Esophagus muscularis mucosa (tissue), 4 donors: ENCODE measurements around the gene GALNT11. TPM values are rescaled to one million over a fixed set of nuclear protein-coding genes. Genes with fewer than 3 reads are reported as not detected.
"Not testable (repeated sequence)": the region's sequence is repeated elsewhere in the genome, so short reads cannot be mapped to it uniquely, and the experiment has no call there.

Source experiments
- DNase-seq: peaks from one replicate; pipeline ENCODE4 v3.0.0-alpha.2; 2017; ENCODE audit errors: extremely low spot score
- H3K27ac ChIP-seq, 4 donors: fragments of 200-600 bp; sonication (generic); replicated peaks in 1 of 4; 1 replicate in 3 of 4; 2 replicates in 1 of 4; pipeline ENCODE4 v1.5.1; 2016 to 2019; ENCODE audit warnings: mild to moderate bottlenecking in 1 of 4
- H3K27me3 ChIP-seq, 4 donors: fragments of 200-600 bp; sonication (generic); one replicate each; pipeline versions ENCODE4 v1.5.1 to v1.6.0; 2016 to 2019
- H3K36me3 ChIP-seq, 4 donors: fragments of 200-600 bp; sonication (generic); one replicate each; pipeline ENCODE4 v1.5.1; 2016 to 2019
- H3K4me1 ChIP-seq, 4 donors: fragments of 200-600 bp; sonication (generic); one replicate each; pipeline ENCODE4 v1.5.1; 2016 to 2019
- H3K4me3 ChIP-seq, 4 donors: fragments of 200-600 bp; sonication (generic); 1 replicate in 2 of 4; 2 replicates in 2 of 4; pipeline ENCODE4 v1.5.1; 2016 to 2019; ENCODE audit warnings: mild to moderate bottlenecking in 4 of 4, moderate library complexity in 1 of 4
- H3K9me3 ChIP-seq, 4 donors: fragments of 200-600 bp; sonication (generic); 1 replicate in 3 of 4; 2 replicates in 1 of 4; pipeline ENCODE4 v1.5.1; 2016 to 2019
- EP300 ChIP-seq: sonication (generic); formaldehyde crosslinking; IDR thresholded peaks from one replicate; pipeline ENCODE4 v1.6.1; 2017; ENCODE audit warnings: antibody characterized with exemption
- POLR2A ChIP-seq: fragments of 450-650 bp; IDR thresholded peaks from one replicate; pipeline ENCODE4 v1.6.1; 2017; ENCODE audit warnings: antibody characterized with exemption, moderate library complexity, mild to moderate bottlenecking, low read depth
- POLR2AphosphoS5 ChIP-seq, 2 donors: sonication (generic); formaldehyde crosslinking; IDR thresholded peaks; one replicate each; pipeline ENCODE4 v1.6.1; 2017; ENCODE audit warnings: antibody characterized with exemption in 2 of 2
- whole genome bisulfite sequencing: methylation state at CpG from one replicate; pipeline ENCODE4 v1.1.5; 2018; 5-methylcytosine and 5-hydroxymethylcytosine counted together
- intact Hi-C: fragments of 100-400 bp; cut with DNase I; formaldehyde crosslinking; loops from one replicate; pipeline ENCODE4 v1.15.1; 2023
- total RNA-seq, 4 donors: library from RNA; depleted of rRNA; stranded (reverse); fragments of >200 nt; gene quantifications; one replicate each; pipeline versions ENCODE4 v1.1.0 to v1.2.1, GENCODE V29; 2016
- TF ChIP-seq, protein P1 (sequence below), 3 experiments: fragments of 200-600 bp in 2 of 3; fragments of 450-650 bp in 1 of 3; sonication (generic) in 2 of 3; IDR thresholded peaks; one replicate each; pipeline ENCODE4 v1.5.1; 2017 to 2019; ENCODE audit warnings: antibody characterized with exemption in 3 of 3, mild to moderate bottlenecking in 2 of 3, moderate library complexity in 1 of 3

GALNT11 gene
- total RNA-seq, 4 donors from 2014 or later, result 33.2 to 51.8 (median 39.5) TPM

DNA sequence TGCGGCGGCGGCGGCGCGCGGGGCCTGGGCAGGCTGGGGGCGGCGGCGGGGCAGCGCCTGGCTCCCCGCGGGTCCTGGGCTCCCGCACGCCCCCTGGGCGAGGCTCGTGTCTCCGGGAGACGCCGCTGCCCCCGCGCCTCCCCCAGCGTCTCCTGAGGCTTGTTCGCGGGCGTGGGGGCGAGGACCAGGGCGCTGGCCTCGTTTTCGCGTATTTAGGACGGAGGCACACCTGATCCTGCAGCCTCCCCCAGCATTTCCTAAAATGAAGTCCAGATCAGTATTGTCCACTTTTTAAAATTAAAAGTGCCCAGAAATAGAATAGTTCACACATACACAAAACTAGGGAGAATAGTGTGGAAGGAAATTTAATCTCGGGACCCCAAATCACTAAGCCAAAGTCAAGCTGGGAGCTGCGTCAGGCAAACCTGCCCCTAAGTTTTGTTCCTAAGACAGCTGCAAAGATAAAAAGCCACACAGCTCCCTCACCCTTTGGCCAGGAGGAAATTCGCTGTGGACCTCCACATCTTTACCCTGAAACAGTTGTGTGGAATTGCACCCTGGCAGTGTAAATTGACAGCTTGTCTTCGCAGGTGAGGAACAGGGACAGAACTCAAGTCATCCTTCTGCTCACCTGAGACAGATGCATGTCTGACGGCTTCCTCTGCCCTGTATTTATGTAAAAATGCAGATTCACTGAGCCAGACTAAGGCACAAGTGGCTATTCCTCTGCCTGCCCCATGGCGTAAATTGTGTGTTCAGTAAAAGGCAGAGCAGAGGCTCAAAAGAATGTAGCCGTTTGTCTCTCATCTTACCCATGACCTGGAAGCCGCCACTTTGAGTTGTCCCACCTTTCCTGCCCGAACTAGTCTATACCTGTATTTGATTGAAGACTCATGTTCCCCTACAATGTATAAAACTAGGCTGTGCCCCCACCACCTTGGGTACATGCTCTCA, 740 bp downstream of the GALNT11 start:
- H3K27ac ChIP-seq, result peak overlapping the region; percentile 86 to 95 (median 92)
- DNase-seq, result no peak
- H3K9me3 ChIP-seq, result no peaks in the 10 kb centered on the region
- 21% methylated on average over 21 of the region's 41 CpGs for WGBS
- H3K36me3 ChIP-seq, result peaks cover 0 to 14% (median 7%) of the 10 kb centered on the region in 4 donors
- H3K4me3 ChIP-seq, result peak overlapping the region; percentile 72 to 88 (median 80)
- no peaks in the 10 kb centered on the region for H3K27me3 ChIP-seq
- TF ChIP-seq POLR2A, result no peak
- TF ChIP-seq, protein P1, sequence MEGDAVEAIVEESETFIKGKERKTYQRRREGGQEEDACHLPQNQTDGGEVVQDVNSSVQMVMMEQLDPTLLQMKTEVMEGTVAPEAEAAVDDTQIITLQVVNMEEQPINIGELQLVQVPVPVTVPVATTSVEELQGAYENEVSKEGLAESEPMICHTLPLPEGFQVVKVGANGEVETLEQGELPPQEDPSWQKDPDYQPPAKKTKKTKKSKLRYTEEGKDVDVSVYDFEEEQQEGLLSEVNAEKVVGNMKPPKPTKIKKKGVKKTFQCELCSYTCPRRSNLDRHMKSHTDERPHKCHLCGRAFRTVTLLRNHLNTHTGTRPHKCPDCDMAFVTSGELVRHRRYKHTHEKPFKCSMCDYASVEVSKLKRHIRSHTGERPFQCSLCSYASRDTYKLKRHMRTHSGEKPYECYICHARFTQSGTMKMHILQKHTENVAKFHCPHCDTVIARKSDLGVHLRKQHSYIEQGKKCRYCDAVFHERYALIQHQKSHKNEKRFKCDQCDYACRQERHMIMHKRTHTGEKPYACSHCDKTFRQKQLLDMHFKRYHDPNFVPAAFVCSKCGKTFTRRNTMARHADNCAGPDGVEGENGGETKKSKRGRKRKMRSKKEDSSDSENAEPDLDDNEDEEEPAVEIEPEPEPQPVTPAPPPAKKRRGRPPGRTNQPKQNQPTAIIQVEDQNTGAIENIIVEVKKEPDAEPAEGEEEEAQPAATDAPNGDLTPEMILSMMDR (IDR thresholded peaks at IDR 0.05), result no peak
- no peak for TF ChIP-seq EP300
- TF ChIP-seq POLR2AphosphoS5 (IDR thresholded peaks at IDR 0.05), result no peak
- intact Hi-C loops, result loop anchor here (10.0 kb wide), 1 partner anchor 151 kb away; the partner anchor contains the start of gene PRKAG2
- peaks cover 9 to 44% (median 22%) of the 10 kb centered on the region in 4 donors for H3K4me1 ChIP-seq

DNA sequence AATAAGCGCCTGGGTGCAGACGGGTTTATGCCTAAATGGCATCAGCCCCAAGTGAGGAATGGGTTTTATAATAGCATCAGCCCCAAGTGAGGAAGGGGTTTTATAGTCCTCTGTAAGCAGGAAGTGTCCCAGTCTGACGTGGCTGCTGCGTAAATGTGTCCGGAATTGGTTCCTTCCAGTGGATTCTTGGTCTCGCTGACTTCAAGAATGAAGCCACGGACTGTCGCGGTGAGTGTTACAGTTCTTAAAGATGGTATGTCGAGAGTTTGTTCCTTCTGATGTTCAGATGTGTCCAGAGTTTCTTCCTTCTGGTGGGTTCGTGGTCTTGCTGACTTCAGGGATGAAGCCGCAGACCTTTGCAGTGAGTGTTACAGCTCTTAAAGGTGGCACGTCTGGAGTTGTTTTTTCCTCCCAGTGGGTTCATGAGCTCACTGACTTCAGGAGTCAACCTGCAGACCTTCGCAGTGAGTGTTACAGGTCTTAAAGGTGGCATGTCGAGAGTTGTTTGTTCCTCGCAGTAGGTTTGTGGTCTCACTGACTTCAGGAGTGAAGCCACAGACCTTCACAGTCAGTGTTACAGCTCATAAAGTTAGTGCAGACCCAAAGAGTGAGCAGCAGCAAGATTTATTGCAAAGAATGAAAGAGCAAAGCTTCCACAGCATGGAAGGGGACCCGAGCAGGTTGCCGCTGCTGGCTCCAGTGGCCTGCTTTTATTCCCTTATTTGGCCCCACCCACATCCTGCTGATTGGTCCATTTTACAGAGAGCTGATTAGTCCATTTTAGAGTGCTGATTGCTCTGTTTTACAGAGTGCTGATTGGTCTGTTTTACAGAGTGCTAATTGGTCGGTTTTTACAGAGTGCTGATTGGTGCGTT, 2.3 kb downstream of the GALNT11 start:
- H3K4me1 ChIP-seq, result peaks cover 9 to 44% (median 22%) of the 10 kb centered on the region in 4 donors
- peaks cover 0 to 14% (median 7%) of the 10 kb centered on the region in 4 donors for H3K36me3 ChIP-seq
- not testable (repeated sequence) for H3K27ac ChIP-seq, H3K4me3 ChIP-seq, DNase-seq, H3K27me3 ChIP-seq, H3K9me3 ChIP-seq
- intact Hi-C loops, result loop anchor here (10.0 kb wide), 1 partner anchor 153 kb away; the partner anchor contains the start of gene PRKAG2
- 96% methylated on average over 18 of the region's 20 CpGs for WGBS

- H3K4me1 ChIP-seq, result peaks cover 9 to 42% (median 22%) of the 10 kb centered on the region in 4 donors
- H3K36me3 ChIP-seq, result peaks cover 0 to 22% (median 7%) of the 10 kb centered on the region in 4 donors
- H3K4me3 ChIP-seq, intact Hi-C loops, H3K27me3 ChIP-seq, DNase-seq, H3K27ac ChIP-seq, H3K9me3 ChIP-seq: not testable (repeated sequence)
- WGBS, result 81% methylated on average over 10 of the region's 10 CpGs
- peak in 1 of 2 donors; percentile 18 for TF ChIP-seq POLR2AphosphoS5 (IDR thresholded peaks at IDR 0.05)
- TF ChIP-seq, protein P1 (IDR thresholded peaks at IDR 0.05), result peak; percentile 31 to 55 (median 44)
These were observed 4.6 kb downstream of the GALNT11 start for GRCh38 chr7:152030059-152030458.

DNA sequence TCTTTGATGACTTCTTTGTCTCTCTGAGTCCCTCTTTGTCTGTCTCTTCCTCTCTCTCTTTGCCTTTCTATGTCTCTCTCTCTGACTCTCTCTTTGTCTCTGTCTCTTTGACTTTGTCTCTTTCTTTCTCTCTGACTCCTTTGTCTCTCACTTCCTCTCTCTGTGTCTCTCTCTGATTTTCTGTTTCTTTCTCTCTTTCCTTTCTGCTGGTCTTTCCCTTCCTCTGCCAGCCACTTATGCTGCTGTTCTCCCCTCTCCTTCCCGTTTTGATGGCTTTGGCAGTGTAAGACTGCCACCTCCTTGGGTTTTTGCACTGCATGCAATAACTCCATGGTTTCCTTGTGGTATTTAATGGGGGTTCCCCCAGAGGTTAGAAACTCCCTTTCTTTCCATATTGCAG, 5.2 kb downstream of the GALNT11 start:
- H3K27ac ChIP-seq, DNase-seq, H3K4me3 ChIP-seq, H3K9me3 ChIP-seq, H3K27me3 ChIP-seq, intact Hi-C loops: not testable (repeated sequence)
- WGBS, result 75% methylated on average over 1 of the region's 1 CpG
- Histone ChIP-seq H3K36me3 (peaks cover 0 to 22% (median 7%) of the 10 kb centered on the region in 4 donors), H3K4me1 (peaks cover 9 to 40% (median 22%) of the 10 kb centered on the region in 4 donors)

DNA sequence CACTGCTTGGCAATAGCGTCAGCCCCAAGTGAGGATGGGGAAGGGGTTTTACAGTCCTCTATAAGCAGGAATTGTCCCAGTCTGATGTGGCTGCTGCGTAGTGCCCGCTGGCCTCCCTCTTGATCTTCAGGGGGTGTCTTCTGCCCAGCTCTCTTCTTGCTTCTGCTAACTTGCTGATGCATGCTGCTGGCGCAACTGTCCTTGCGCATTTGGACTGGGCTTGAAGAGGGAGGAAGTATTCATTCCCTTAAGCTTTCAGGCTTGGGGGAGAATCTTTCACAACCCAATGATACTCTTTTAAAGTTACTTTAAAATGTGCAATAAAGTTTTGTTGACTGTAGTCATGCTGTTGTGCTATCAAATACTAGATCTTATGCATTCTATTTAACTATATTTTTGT, 10.3 kb downstream of the GALNT11 start:
- no peak overlapping the region for H3K27ac ChIP-seq
- H3K36me3 ChIP-seq, result peaks cover 0 to 11% (median 0%) of the 10 kb centered on the region in 4 donors
- intact Hi-C loops, result no loop called here
- TF ChIP-seq EP300 (no peak), POLR2A (no peak)
- TF ChIP-seq, protein P1 (IDR thresholded peaks at IDR 0.05), result no peak
- peaks cover 0 to 3% (median 0%) of the 10 kb centered on the region in 4 donors for H3K4me1 ChIP-seq
- peaks cover 0 to 35% (median 13%) of the 10 kb centered on the region in 4 donors for H3K9me3 ChIP-seq
- no peaks in the 10 kb centered on the region for H3K27me3 ChIP-seq
- WGBS, result 100% methylated on average over 5 of the region's 5 CpGs
- H3K4me3 ChIP-seq, result no peak overlapping the region
- no peak for DNase-seq

DNA sequence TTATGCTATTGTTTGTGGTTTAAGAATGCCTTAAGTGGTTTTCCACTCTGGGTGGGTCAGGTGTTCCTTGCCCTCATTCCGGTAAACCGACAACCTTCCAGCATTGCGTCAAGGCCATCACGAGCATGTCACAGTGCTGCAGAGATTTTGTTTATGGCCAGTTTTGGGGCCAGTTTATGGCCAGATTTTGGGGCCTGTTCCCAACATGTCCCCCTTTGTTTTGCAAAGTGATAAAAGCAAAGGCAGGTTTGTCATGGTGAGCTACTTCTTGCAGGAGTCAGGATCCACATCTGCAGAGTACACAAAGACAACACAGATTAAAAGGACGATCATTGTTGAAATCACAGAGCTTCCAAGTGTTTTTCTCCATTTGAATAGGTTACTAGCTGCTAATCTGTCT, 12.9 kb downstream of the GALNT11 start:
- H3K4me1 ChIP-seq, H3K4me3 ChIP-seq, DNase-seq, H3K27me3 ChIP-seq, H3K27ac ChIP-seq, intact Hi-C loops: not testable (repeated sequence)
- Histone ChIP-seq H3K9me3 (peaks cover 0 to 35% (median 13%) of the 10 kb centered on the region in 4 donors), H3K36me3 (peaks cover 0 to 11% (median 0%) of the 10 kb centered on the region in 4 donors)
- 96% methylated on average over 5 of the region's 5 CpGs for WGBS

- intact Hi-C loops, H3K36me3 ChIP-seq, H3K4me3 ChIP-seq, H3K27me3 ChIP-seq, DNase-seq, H3K27ac ChIP-seq, H3K4me1 ChIP-seq: not testable (repeated sequence)
- peaks cover 0 to 30% (median 15%) of the 10 kb centered on the region in 4 donors for H3K9me3 ChIP-seq
- WGBS, result 71% methylated on average over 8 of the region's 8 CpGs
These were observed 17.6 kb downstream of the GALNT11 start for GRCh38 chr7:152043086-152043485.

DNA sequence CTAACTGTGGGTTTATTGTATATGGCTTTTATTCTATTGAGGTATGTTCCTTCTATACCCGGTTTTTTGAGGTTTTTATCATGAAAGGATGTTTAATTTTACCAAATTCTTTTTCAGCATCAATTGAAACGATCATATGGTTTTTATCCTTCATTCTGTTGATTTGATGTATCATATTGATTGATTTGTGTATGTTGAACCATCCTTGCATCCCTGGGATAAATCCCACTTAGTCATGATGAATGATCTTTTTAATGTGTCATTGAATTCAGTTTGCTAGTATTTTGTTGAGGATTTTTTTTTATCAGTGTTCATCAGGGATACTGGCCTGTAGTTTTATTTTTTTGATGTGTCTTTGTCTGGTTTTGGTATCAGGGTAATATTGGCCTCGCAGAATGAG, 19.4 kb downstream of the GALNT11 start:
- H3K4me3 ChIP-seq, H3K27ac ChIP-seq, H3K4me1 ChIP-seq, DNase-seq, H3K36me3 ChIP-seq, H3K27me3 ChIP-seq, intact Hi-C loops: not testable (repeated sequence)
- 89% methylated on average over 3 of the region's 3 CpGs for WGBS
- H3K9me3 ChIP-seq, result peaks cover 0 to 19% (median 8%) of the 10 kb centered on the region in 4 donors
